A204.1 (cell line): Measurements from ENCODE around the gene RFTN1.
"Not testable (repeated sequence)": the region's sequence is repeated elsewhere in the genome, so short reads cannot be mapped to it uniquely, and the experiment has no call there.

Experiments used
- FAIRE-seq: peaks from 2 replicates; lab custom pipeline; 2012; peaks lifted over from hg19 to GRCh38; lab: Jason Lieb, UNC

The RFTN1 gene

DNA sequence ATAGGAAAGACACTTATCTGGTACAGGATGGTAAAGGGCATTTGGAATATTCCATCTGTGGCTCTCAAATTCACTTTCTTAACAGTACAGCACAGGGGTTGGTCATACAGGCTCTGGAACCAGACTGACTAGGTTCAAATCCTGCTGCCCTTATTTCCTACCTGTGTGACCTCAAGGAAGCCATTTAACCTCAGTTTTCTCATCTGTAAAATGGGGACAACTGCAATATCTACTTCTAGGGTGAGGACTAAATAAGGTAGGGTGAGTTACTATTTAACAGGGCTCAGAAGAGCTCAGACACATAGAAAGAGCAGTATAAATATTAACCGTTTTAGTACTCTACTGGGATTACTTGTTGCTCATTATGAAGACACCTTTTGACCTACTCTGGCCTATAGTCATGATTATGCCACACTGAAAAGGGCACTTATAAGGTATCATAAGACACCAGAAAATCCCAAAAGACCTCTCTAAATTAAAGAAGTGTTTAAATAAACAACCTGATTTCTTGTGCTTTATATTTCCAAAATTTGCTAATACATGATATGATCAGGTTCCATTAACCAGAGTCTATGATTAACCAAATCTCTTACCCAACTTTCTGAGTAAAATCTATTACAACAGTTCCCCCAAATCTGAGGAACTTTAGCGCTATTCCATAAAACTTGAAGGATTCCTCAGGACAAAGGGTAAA is 6.5 kb downstream of the RFTN1 start:
- no peak for FAIRE-seq

DNA sequence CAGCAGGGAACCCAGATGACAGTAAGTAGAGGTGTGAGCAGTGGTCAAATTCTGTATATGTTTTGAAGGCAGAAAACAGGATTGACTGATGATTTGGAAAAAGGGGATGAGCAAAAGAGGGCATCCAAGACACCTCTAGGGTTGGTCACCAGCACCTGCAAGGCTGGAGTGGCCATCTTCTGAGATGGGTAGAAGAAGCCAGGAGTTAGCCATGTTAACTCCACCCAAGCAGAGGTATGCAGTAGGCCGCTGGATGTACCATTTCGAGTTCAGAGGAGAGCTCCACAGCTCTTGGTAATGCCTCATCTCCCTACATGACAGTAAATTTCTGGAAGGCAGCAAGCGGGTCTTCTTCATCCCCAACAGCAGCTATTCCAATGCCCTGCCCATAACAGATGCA is 7.0 kb downstream of the RFTN1 start:
- FAIRE-seq: no peak

DNA sequence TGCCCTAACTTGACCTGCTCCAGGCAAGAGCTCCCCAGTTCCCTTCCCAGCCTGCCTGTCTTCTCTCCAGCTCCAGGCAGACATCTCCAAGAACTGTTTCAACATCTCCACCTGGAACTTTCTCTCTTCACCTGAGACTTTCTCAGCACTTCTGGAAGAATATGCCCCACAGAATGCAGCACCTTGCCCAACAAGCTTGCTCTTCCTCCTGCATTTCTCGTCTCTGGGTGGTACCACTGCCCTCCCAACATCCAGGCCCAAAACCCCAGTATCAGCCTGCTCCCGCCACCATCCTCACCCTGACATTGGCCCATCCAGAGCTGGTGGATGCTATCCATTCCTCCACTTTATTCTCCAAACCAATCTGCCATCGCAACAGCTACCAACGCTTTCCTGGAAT is 8.8 kb downstream of the RFTN1 start:
- no peak for FAIRE-seq

DNA sequence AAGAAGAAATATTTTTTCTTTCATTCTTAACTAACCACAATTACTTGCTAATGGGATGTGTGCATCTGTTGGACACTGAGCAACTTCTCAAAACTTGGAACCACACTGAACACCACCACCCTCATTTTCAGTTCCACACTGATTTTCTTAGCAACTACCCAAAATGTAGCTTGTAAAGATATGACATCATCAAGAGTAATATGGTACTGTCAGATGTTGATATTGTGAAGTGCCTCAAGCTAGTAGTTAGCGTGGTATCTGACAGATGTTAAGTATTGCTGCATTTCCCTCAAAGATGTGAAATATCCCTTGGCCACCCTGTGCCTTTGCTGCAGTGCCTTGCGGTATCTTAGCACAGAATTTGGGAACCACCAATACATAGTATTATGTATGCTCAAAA is 9.3 kb downstream of the RFTN1 start:
- no peak for FAIRE-seq

DNA sequence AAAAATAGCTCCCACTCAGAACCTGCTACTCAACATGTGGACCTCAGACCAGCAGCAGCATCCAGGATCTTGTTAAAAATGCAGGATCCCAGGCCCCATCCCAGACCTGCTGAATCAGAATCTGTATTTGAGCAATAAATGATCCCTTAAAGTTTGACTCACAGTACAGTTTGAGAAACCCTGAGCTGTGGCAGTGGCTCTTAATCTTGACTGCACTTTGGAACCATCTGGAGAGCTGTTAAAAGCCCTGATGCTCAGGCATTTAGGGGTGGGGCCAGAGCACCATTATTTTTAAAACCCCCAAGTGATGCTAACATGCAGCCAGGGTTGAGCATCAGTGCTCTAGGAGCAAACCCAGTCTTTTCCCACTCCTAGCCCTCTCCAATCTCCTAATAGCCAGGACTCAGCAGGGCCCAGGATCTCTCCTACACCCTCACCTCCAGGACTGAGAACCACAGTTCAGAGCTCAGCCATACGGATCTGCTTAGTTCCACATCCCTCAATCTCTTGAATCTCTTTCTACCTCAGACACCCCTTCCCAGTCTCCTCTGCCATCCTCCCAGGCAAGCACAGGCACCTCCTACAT is 10.2 kb downstream of the RFTN1 start:
- no peak for FAIRE-seq

DNA sequence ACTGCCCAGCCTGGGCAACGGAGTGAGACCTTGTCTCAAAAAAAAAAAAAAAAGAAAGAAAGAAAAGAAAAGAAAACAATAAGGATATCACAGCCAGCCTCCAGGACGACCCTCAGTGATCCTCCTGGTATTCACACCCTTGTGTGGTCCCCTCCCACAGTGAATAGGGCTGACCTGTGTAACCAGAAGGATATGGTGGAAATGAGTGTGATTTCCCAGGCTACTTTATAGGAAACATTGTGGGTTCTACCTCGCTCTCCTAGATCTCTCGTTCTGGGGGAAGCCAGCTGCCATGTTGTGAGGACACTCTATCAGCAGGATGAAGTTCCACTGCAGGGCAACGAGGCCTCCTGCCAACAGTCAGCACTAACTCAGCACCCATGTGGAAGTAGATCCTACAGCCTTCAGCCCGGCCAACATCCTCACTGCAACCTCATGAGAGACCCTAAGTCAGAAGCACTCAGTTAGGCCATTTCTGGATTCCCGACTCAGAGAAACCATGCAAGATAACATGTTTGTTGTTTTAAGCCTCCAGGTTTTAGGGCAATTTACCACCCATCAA is 11.1 kb downstream of the RFTN1 start:
- no peak for FAIRE-seq

DNA sequence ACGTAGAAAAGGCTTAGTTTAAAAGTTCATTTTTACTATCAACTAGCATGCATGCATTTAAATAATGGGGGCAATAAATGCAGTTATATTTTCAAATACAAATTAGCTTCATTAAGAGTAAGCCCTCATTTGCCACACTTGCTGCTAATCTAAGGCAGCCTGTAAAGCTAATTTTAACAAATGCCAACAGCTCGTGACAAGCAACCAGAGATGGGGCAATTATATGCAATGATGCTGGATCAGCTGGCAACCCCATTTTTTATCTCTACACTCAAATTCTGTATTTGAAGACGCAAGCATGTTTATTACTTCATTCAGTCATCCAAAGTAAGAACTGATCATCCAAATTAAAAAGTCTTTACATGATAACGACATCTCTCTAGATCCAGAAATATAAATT is 12.1 kb downstream of the RFTN1 start:
- no peak for FAIRE-seq

DNA sequence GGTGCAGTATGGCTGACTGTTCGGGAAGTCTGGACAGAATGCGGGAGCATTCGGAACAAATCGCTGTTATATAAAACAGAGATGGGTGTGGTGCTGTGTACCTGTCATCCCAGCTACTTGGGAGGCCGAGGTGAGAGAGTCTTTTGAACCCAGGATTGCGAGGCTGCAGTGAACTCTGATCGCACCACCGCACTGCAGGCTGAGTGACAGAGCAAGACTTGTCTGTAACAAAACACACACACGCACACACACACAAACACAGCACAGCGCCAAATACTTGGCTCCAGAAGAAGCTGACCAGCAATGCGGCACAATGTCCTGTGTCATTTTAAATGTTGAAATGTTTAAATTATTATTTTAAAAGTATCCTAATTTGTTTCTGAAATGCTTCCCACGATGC is 12.6 kb downstream of the RFTN1 start:
- no peak for FAIRE-seq

DNA sequence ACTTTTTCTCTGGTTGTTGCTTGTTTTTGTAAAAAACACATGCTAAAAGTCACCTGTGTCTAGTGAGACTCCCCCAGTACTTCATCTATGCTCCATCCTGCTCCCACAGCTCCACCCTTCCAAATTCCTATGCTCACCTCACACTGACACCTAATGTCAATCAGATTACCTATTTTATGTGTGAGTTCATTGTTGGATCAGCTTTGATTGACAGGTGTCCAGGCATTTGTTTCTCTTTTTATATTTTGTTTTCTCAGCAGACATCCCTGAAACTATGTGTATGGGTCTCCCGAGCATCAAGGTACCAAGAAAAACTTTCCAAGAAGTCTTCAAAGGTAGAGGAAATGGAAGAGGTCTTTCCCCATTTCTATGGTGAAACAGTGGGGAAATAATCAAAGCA is 13.4 kb downstream of the RFTN1 start:
- no peak for FAIRE-seq

DNA sequence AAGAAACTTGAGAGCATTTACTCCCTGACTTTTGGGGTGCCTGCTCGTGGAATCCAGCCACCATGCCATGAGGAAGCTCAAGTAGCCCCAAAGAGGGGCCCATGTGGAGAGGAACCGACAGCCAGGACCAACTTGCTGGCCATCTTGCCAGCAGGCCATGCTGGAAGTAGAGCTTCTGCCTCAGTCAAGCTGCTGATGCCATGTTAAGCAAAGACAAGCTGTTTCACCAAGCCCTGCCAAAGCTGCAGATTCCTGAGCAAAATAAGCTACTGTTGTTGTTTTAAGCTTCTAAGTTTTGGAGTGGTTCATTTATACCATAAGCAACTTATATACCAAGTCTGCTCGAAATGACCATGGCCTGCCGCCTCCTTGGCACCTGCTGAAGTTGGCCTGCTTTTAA is 14.1 kb downstream of the RFTN1 start:
- no peak for FAIRE-seq

DNA sequence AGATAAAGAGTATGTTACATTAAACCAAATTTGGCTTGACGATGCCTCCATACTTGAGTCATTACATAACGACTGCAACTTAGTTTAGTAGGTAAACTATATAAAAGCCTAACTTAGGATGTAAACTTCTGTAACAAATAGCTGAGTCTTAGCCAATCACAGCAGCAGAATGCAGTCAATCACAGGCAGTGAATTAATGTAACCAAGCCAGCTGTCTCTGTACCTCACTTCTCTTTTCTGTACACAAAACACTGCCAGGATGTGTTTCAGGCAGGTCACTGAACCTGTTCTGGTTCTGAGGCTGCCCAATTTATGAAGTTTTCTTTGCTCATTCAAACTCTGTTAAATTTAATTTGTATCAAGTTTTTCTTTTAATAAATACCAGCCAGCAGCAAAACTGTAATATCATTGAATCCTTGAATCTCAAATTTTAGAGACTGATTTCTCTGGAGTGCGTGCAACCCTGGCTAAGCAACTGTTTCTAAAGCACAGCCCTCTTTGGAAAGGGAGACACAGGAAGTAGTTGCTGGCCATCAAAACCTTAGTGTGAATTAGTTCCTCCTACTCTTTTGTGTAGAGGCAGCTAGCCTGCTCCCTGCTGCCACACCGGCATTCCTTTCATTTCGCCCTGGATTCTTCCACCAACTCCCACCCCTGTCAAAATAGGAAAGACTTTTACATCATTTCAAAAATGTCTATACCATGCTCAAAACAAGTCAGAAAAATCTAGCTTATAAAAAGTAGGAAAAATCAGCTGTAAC is 15.2 kb downstream of the RFTN1 start:
- FAIRE-seq: no peak

DNA sequence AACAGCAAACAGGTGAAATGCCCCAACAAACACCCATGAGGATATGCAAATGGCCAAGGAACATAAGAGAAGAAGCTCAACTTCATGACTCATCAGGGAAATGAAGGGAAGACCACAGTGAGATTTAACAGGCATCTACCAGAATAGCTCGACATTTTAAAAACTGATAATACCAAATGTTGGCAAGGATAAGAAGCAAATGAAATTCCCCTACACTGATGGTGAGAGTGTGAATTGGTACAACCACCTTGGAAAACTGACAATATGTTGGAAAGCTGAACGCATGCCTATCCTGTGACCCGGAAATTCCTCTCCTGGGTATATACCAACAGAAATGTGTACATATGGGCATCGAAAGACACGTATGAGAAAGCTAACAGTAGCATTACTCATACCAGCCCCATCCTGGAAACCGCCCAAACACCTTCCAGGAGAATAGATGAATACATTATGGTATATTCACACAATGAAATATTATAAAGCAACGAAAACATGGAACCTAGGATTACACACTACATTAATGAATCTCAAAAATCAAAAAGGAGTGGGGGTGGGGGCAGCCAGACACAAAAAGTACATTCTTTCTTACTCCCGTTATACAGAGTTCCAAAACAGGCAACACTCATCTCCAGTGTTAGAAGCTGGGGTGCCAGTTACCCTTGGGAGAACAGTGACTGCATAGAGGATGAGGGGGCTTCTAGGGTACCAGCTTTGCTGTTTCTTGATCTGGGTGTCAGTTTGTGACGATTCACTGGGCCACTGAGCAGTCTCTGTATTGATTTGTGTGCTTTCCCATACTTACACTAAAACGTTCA is 16.9 kb downstream of the RFTN1 start:
- no peak for FAIRE-seq

DNA sequence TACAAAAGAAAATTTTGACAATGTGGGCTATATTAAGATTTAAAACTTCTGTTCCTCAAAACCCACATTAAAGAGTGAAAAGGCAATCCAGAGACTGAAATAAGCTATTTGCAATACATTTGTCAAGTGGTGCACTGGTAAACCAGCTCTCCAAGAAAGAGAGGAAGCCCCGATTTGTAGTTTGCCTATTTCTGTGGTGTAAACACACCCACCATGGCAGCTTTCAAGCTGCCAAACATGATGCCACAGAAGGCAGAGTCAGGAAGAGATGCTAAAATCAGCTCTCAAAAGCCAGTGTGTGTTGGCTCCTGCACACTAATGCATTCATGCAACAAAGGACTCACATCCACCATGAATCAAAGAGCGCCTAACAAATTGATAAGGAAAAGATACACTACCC is 17.5 kb downstream of the RFTN1 start:
- FAIRE-seq: no peak

DNA sequence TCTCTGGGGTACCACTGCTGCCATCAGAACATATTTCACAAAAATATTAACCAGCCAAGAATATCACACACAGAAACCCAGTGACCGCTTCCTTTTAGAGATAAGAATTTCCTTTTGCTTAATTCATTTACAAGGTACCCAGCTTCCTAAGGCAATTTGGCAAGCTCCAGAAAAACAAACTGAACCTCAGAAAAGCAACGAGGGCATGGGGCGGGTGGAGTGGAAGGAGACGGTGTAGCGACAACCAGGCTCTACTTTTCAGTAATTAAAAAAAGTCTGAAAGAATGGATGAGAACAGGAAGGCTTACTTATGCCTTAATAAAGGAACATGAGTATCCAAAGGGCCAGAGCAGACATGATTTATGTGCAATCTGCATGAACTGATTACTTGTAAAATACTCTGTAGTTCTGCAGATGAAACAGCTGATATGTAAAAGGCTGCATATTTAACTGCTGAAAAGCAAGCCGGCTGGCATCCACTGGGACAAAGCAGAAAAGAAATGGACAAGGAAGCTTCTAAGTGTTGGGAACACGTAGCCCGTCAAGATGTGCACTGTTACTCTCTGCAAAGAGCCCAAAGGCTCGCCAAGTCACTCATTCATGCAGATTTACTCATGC is 18.6 kb downstream of the RFTN1 start:
- no peak for FAIRE-seq

DNA sequence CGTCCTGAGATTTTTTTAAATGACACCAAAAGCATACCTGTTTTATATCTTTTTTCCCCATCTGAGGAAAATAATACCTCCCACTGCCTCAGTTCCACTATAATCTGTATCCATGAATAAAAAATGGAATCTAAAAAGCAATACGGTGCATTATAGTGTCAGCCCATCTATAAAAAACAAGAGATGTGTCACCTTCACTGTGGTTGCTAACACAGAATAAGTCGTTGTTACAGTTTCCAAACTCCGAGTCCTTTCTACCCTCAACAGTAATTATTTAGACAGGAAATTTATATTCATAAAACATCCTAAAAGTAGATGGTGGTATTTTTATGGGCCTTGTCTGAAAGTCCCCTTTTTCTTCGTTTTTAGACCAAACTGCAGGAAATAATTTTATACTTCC is 19.4 kb downstream of the RFTN1 start:
- FAIRE-seq: no peak

DNA sequence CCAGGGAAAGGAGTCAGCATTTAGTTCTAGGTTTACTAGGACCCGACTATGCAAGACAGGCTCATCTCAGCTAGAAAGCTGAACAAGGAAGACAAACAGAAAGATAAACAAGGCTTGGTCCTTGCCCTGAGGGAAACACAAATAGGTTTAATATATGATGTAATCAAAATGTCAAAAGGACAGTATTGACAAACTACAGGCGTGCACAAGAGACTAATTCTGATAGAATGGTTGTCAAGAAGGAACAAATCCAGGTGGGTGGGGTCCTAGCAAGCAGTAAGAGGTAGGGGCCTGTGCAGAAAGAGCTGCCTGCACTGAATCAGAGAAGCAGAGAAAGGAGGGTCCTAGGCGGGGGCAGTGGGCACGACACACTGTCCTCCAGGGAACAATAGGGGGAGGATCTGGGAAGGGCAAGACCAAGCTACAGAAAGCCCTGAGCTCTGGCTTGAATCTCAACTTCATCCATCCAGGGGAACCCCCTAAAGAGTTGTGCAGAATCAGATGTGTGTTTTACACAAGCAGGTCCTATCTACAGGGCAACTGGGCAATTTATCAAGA is 23.4 kb downstream of the RFTN1 start:
- FAIRE-seq: no peak

DNA sequence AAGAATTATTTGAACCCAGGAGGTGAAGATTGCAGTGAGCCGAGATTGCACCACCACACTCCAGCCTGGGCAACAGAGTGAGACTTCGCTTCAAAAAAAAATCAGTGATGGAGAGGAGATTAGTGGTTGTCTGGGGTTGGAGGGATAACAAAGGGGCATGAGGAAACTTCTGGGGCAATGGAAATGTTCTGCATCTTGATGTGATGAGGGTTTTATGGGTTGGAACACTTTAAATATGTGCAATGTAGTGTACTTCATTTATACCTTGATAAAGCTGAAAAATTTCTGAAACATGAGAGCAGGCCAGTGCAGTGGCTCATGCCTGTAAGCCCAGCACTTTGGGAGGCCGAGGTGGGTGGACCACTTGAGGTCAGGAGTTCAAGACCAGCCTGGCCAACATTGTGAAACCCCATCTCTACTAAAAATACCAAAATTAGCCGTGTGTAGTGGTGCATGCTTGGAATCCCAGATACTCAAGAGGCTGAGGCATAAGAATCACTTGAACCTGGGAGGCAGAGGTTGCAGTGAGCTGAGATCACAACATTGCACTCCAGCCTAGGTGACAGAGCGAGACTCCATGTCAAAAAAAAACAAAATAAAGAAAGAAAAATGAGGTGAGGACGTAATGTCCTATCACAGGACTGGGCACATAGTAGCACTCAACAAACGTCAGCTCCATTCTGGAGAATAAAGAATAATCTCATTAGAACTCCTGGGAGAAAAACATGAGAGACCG is 24.0 kb downstream of the RFTN1 start:
- FAIRE-seq: not testable (repeated sequence)

DNA sequence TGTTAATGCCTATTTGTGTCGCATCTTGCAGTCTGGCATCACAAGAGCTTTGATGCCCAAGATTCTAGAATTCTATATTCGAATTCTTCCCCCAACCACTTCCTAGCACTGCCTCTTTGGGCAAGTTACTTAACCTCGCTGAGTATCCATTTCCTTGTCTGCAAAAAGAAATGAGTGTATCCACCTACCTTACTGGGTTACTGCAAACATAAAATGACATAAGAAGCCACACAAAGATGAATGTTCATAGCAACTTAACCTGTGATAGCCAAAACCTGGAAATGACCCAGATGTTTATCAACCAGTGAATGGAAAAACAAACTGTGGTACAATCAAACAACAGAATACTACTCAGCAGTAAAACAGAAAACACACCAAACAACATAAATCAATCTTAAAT is 24.9 kb downstream of the RFTN1 start:
- no peak for FAIRE-seq

DNA sequence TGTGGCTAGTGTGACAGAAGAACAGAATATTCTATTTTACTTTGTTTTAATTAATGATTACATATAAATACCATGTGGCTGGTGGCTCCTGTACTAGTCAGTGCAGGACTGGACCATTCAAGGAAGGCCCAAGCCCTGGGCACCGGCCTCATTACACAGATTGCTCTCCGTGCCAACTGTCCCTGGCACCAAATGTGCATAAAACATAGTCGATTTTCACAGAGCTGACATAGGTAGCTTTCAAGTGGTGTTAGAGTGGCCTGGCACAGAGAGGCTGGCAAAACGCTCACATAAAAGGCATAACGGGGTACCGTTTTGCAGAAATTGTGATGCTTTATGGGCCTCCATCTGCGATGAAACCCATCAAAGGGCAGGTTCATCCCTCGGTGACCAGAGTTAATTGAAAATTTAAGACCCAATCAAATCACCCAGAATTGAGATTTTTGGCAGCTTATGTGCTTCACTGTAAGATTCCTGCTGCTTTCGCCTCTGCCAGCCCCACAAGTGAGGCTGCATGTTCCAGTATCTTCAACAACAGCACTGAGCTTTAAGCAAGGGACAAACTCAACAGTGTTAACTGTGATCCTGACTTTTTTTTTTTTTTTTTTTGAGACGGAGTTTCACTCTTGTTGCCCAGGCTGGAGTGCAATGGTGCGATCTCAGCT is 25.9 kb downstream of the RFTN1 start:
- no peak for FAIRE-seq

DNA sequence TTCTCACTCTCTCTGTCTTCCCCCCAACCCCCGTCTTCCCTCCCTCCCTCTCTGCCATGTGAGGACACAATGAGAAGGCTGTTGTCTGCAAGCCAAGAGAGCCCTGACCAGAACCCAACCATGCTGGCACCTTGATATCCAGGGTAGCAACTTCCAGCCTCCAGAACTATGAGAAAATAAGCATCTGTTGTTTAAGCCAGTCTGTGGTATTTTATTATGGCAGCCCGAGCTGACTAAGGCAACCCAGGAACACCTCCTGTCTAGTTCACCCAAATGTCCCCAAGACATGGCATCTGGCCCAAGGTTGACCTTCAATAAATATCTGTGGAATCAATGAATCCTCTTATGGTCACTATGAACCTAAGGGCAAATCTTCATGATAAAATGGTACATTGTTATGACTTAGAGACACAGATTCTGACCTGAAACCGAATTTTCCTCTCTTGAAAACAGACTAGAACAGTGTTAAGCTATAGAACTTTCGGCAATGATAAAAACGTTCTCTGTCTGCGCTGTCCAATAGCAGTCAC is 26.5 kb downstream of the RFTN1 start:
- FAIRE-seq: no peak
